ENCODE results near the gene ZFYVE28. TPM values are rescaled to one million over a fixed set of nuclear protein-coding genes. Genes with fewer than 3 reads are reported as not detected.

The ZFYVE28 gene
- total and polyA plus RNA-seq, 10 of the 15 experiments (the other 5 are each of a cell fraction or from before 2014, with no cell fraction given) = 0.06 to 1.9 (median 0.22) TPM; not detected in 1

DNA sequence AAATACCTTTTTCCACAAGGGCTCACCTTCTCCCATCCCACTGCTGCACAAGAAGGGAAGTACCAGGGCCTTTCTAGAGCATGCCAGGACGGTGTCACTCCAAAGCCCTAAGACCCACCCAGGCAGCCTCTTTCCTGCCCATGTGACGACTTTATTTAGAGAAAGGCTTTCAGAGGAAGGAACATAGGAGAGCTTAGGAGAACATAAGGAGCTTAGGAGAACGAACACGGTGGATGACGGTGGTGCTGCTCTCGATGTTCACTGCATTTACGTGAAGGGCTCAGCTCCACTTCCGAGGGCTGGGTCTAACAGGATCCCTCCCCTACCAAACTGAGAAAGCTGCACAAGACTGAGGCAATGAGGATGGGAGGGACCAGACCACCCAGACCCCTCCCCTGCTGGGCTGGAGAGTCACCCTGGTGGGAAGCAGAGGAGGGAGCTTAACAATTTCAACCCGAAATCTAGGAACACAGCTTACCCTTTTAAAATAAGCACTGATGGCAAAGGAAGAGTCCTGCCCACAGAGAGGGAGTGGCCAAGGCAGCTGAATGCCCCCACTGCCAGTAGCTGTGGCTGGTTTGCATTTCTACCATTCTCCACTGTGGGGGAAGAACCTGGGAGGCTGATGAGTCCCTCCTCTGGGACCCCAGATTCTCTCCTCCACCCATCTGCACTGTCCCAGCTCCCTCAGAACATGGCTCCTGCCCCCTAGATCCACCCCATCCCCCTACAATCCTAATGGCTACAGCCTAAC lies 29.8 kb downstream of the ZFYVE28 start:
- TF ChIP-seq ATF7 (IDR thresholded peaks at IDR 0.05; ENCODE audit: low read depth) = no peak
- TF ChIP-seq CREB1 (IDR thresholded peaks at IDR 0.05; ENCODE audit: low read depth) = no peak
- TF ChIP-seq RELA (IDR thresholded peaks at IDR 0.05; ENCODE audit: borderline replicate concordance, partially characterized antibody) = no peak
- no peak for TF ChIP-seq PAX8 (IDR thresholded peaks at IDR 0.05)
- no peak for TF ChIP-seq TAF1 (IDR thresholded peaks at IDR 0.05; ENCODE audit: borderline replicate concordance, low read depth, low read length)
- TF ChIP-seq, protein P1, sequence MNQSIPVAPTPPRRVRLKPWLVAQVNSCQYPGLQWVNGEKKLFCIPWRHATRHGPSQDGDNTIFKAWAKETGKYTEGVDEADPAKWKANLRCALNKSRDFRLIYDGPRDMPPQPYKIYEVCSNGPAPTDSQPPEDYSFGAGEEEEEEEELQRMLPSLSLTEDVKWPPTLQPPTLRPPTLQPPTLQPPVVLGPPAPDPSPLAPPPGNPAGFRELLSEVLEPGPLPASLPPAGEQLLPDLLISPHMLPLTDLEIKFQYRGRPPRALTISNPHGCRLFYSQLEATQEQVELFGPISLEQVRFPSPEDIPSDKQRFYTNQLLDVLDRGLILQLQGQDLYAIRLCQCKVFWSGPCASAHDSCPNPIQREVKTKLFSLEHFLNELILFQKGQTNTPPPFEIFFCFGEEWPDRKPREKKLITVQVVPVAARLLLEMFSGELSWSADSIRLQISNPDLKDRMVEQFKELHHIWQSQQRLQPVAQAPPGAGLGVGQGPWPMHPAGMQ (IDR thresholded peaks at IDR 0.05; ENCODE audit: borderline replicate concordance) = no peak
- TF ChIP-seq, protein P2, sequence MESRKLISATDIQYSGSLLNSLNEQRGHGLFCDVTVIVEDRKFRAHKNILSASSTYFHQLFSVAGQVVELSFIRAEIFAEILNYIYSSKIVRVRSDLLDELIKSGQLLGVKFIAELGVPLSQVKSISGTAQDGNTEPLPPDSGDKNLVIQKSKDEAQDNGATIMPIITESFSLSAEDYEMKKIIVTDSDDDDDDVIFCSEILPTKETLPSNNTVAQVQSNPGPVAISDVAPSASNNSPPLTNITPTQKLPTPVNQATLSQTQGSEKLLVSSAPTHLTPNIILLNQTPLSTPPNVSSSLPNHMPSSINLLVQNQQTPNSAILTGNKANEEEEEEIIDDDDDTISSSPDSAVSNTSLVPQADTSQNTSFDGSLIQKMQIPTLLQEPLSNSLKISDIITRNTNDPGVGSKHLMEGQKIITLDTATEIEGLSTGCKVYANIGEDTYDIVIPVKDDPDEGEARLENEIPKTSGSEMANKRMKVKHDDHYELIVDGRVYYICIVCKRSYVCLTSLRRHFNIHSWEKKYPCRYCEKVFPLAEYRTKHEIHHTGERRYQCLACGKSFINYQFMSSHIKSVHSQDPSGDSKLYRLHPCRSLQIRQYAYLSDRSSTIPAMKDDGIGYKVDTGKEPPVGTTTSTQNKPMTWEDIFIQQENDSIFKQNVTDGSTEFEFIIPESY (IDR thresholded peaks at IDR 0.05) = no peak
- TF ChIP-seq ZNF384 (IDR thresholded peaks at IDR 0.05; ENCODE audit: borderline replicate concordance, low read depth, low read length) = no peak
- no peak for TF ChIP-seq DPF2 (IDR thresholded peaks at IDR 0.05)
- no peak for TF ChIP-seq STAT3 (IDR thresholded peaks at IDR 0.05; ENCODE audit: low read depth, low read length)
- TF ChIP-seq POLR2AphosphoS2 (IDR thresholded peaks at IDR 0.05; ENCODE audit: low read depth, low read length) = no peak
- no peak for TF ChIP-seq SREBF1 (IDR thresholded peaks at IDR 0.05; ENCODE audit: low read length)
- TF ChIP-seq, protein P3, sequence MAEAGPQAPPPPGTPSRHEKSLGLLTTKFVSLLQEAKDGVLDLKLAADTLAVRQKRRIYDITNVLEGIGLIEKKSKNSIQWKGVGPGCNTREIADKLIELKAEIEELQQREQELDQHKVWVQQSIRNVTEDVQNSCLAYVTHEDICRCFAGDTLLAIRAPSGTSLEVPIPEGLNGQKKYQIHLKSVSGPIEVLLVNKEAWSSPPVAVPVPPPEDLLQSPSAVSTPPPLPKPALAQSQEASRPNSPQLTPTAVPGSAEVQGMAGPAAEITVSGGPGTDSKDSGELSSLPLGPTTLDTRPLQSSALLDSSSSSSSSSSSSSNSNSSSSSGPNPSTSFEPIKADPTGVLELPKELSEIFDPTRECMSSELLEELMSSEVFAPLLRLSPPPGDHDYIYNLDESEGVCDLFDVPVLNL (IDR thresholded peaks at IDR 0.05; ENCODE audit: low read depth, low read length) = no peak
- no peak for TF ChIP-seq MTA3 (IDR thresholded peaks at IDR 0.05; ENCODE audit: borderline replicate concordance, low read length)
- Histone ChIP-seq H3K9me3 (replicated peaks; ENCODE audit: control insufficient read depth, insufficient read depth, low read length) (no peaks in the 10 kb centered on the region; the same call in 2 of the 3 replicates), H3K9ac (ENCODE audit: control insufficient read depth, insufficient read depth, low read length) (no peak overlapping the region), H3K4me3 (no peak overlapping the region), H3K27me3 (replicated peaks in 1 of 2; ENCODE audit: control insufficient read depth in 2 of 2, insufficient read depth in 2 of 2, low read length in 1 of 2) (no peaks in the 10 kb centered on the region), H2AFZ (ENCODE audit: control insufficient read depth, low read depth, low read length) (no peak overlapping the region), H3K27ac (ENCODE audit: control insufficient read depth, insufficient read depth) (no peak overlapping the region), H3K79me2 (ENCODE audit: control insufficient read depth, insufficient read depth, low read length) (no peaks in the 10 kb centered on the region), H3K36me3 (ENCODE audit: control insufficient read depth in 2 of 2, insufficient read depth in 2 of 2, low read length in 1 of 2) (no peaks in the 10 kb centered on the region), H3K4me1 (ENCODE audit: control insufficient read depth, insufficient read depth, low read length) (no peaks in the 10 kb centered on the region), H4K20me1 (ENCODE audit: control insufficient read depth, insufficient read depth) (0 out of 2 replicates have a peak, but pooled peaks cover 1% of the 10 kb centered on the region), H3K4me2 (ENCODE audit: control insufficient read depth, insufficient read depth) (no peak overlapping the region)
- intact Hi-C loops (cut with micrococcal nuclease; ENCODE audit: unreplicated experiment) (no loop called here), in situ Hi-C loops (cut with MboI) (no loop called here)
- WGBS (ENCODE audit: insufficient coverage, insufficient replicate concordance, low lambda C conversion rate, missing lambda C conversion rate) = 25% methylated on average over 9 of the region's 9 CpGs
- FAIRE-seq (no peak), DNase-seq (ENCODE audit: low read depth, low spot score) (no peak), ATAC-seq (no peak)
- ChIA-PET RAD21 (ENCODE audit: unreplicated experiment) (no interaction called here), CTCF (interaction anchor here (0.9 kb wide), 1 partner anchor 169 kb away, joined by 3 read pairs; no protein-coding TSS in a partner anchor), SMC1A (ENCODE audit: uncharacterized antibody, unreplicated experiment) (interaction anchor here (0.7 kb wide), 1 partner anchor 24 kb away, joined by 3 read pairs; no protein-coding TSS in a partner anchor), POLR2A (no interaction called here)
- BruUV-seq (replicated peaks) = no TSS peak

Measured in GM12878 (cell line).